ENCODE results near the gene FOXP1. TPM values are rescaled to one million over a fixed set of nuclear protein-coding genes. Genes with fewer than 3 reads are reported as not detected.

Gene FOXP1
- total RNA-seq, 2 experiments from 2014 or later: 66.3 to 68.8 TPM

DNA sequence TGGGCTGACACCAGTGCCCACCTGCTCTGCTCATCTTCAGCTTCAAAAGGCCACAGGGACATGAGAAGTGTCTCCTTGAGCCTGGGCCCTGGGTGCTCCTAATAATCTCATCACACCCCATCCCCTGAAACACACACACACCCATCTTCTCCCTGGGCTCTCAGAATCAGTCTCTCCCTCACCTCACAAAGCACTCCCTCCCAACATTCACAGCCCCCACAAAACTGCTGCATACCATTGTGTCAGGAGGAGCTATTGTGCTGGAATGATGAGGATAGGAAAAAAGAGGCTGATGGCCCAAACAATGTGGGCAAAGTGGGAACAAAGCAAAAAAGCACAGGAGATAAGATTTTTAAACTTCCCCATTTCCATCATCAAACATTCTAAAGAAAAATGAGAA, 16.8 kb downstream of the FOXP1 start:
- CTCF ChIA-PET: no interaction called here
- H3K27me3 Mint-ChIP-seq: no peaks in the 10 kb centered on the region
- no peak for DNase-seq
- H3K27ac Mint-ChIP-seq: no peak overlapping the region
- peaks cover 6% of the 10 kb centered on the region for H3K4me1 Mint-ChIP-seq
- no peak overlapping the region for H3K4me3 Mint-ChIP-seq
- H3K36me3 Mint-ChIP-seq: peaks cover 1% of the 10 kb centered on the region
- ATAC-seq: no peak
- no peaks in the 10 kb centered on the region for H3K9me3 Mint-ChIP-seq (ENCODE audit: low read depth)

DNA sequence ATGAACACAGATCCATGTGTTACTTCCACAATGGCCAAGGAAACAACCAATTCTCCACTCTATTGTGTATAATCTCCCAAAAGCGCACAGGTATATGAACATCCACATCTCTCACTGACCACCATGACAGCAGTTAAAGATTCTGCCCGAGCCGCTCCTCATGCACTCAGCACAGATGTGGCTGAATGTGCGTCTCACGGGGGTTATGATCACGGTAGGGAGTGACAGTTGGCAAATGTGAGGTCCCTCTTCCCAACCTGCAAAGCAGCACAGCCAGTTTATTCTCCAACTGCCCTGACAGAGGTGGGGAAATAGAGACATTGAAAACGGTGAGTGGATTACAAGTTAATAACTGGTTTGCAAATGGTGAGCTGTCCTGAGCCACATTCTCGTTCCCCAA, 17.6 kb downstream of the FOXP1 start:
- no peaks in the 10 kb centered on the region for H3K9me3 Mint-ChIP-seq (ENCODE audit: low read depth)

GRCh38 chr3:71565316-71565715, 18.2 kb downstream of the FOXP1 start:
- DNase-seq (no peak), ATAC-seq (no peak)
- H3K9me3 Mint-ChIP-seq (ENCODE audit: low read depth): no peaks in the 10 kb centered on the region
- CTCF ChIA-PET: no interaction called here
- no peaks in the 10 kb centered on the region for H3K27me3 Mint-ChIP-seq
- peaks cover 6% of the 10 kb centered on the region for H3K4me1 Mint-ChIP-seq
- H3K4me3 Mint-ChIP-seq: no peak overlapping the region
- peaks cover 1% of the 10 kb centered on the region for H3K36me3 Mint-ChIP-seq
- no peak overlapping the region for H3K27ac Mint-ChIP-seq

More for the DNA sequence above, 17.6 kb downstream of the FOXP1 start:
- Mint-ChIP-seq H3K36me3 (peaks cover 1% of the 10 kb centered on the region), H3K4me1 (peaks cover 6% of the 10 kb centered on the region), H3K27me3 (no peaks in the 10 kb centered on the region), H3K4me3 (no peak overlapping the region), H3K27ac (no peak overlapping the region)
- CTCF ChIA-PET: no interaction called here
- DNase-seq (no peak), ATAC-seq (no peak)

DNA sequence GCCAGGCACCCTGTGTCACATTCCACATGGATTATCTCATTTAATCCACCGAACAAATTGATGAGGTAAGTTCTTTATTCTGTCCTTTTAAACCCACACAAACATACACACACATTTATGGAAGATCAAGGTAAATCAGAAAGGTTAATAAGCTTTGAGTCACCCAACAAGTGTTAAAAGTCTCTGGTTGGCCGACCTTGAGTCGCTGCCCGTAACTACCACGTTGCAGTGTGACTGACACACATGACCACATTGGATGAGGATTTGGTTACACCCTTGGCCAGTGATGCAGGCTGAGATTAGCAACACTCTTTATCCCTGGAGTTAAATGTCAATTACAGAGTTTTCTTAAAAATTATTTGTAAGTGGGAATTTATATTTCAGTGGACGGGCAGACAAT, 19.2 kb downstream of the FOXP1 start:
- Mint-ChIP-seq H3K27me3 (no peaks in the 10 kb centered on the region), H3K9me3 (ENCODE audit: low read depth) (no peaks in the 10 kb centered on the region), H3K36me3 (peaks cover 1% of the 10 kb centered on the region), H3K4me1 (peaks cover 6% of the 10 kb centered on the region), H3K27ac (no peak overlapping the region), H3K4me3 (no peak overlapping the region)
- CTCF ChIA-PET: no interaction called here
- DNase-seq: no peak
- ATAC-seq: no peak

DNA sequence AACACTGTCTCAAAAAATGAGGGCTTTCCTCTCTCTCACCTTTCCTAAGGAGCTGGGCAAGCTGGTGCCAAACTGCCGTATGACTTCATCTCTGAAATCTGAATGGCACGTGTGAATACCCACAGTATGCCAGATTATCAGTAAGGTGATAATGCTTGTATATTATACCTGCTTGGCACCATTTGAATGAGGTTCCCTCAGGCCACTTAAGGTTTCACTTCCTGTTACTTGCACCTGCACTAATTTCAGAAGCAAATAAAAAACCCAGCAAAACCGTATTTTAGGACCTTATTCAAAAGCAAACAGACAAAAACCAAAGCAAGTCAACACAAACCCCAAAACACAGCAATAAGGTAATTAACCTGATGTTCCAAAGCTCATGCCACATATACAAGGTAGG, 19.7 kb downstream of the FOXP1 start:
- ATAC-seq: no peak

GRCh38 chr3:71562938-71563337, 20.6 kb downstream of the FOXP1 start:
- Mint-ChIP-seq H3K36me3 (peaks cover 4% of the 10 kb centered on the region), H3K4me1 (peaks cover 4% of the 10 kb centered on the region), H3K4me3 (no peak overlapping the region), H3K9me3 (ENCODE audit: low read depth) (no peaks in the 10 kb centered on the region), H3K27ac (no peak overlapping the region), H3K27me3 (no peaks in the 10 kb centered on the region)
- CTCF ChIA-PET: no interaction called here
- ATAC-seq (no peak), DNase-seq (no peak)

More for the DNA sequence above, 19.7 kb downstream of the FOXP1 start:
- Mint-ChIP-seq H3K9me3 (ENCODE audit: low read depth) (no peaks in the 10 kb centered on the region), H3K27ac (no peak overlapping the region), H3K4me3 (no peak overlapping the region), H3K27me3 (no peaks in the 10 kb centered on the region), H3K4me1 (peaks cover 6% of the 10 kb centered on the region), H3K36me3 (peaks cover 1% of the 10 kb centered on the region)
- no peak for DNase-seq
- CTCF ChIA-PET: no interaction called here

- H3K4me3 Mint-ChIP-seq: no peak overlapping the region
- H3K27ac Mint-ChIP-seq: no peak overlapping the region
- DNase-seq (no peak), ATAC-seq (no peak)
- no peaks in the 10 kb centered on the region for H3K9me3 Mint-ChIP-seq (ENCODE audit: low read depth)
- H3K4me1 Mint-ChIP-seq: peaks cover 4% of the 10 kb centered on the region
- H3K27me3 Mint-ChIP-seq: no peaks in the 10 kb centered on the region
- CTCF ChIA-PET: no interaction called here
- H3K36me3 Mint-ChIP-seq: peaks cover 3% of the 10 kb centered on the region
Observed at GRCh38 chr3:71560665-71561064, 22.9 kb downstream of the FOXP1 start.

GRCh38 chr3:71559578-71560162, 23.9 kb downstream of the FOXP1 start:
- H3K27me3 Mint-ChIP-seq: no peaks in the 10 kb centered on the region
- H3K4me1 Mint-ChIP-seq: peaks cover 6% of the 10 kb centered on the region
- no peak for ATAC-seq
- H3K9me3 Mint-ChIP-seq (ENCODE audit: low read depth): no peaks in the 10 kb centered on the region
- peaks cover 3% of the 10 kb centered on the region for H3K36me3 Mint-ChIP-seq
- no peak for DNase-seq
- CTCF ChIA-PET: interaction anchor here (1.0 kb wide), 1 partner anchor 9 kb away, joined by 3 read pairs; no protein-coding TSS in a partner anchor
- no peak overlapping the region for H3K4me3 Mint-ChIP-seq
- H3K27ac Mint-ChIP-seq: no peak overlapping the region

GRCh38 chr3:71559021-71559420, 24.5 kb downstream of the FOXP1 start:
- Mint-ChIP-seq H3K27me3 (no peaks in the 10 kb centered on the region), H3K27ac (no peak overlapping the region), H3K4me3 (no peak overlapping the region), H3K36me3 (peaks cover 3% of the 10 kb centered on the region), H3K9me3 (ENCODE audit: low read depth) (no peaks in the 10 kb centered on the region), H3K4me1 (peaks cover 6% of the 10 kb centered on the region)
- ATAC-seq: no peak
- CTCF ChIA-PET: interaction anchor here (1.0 kb wide), 1 partner anchor 9 kb away, joined by 3 read pairs; no protein-coding TSS in a partner anchor
- no peak for DNase-seq

- Mint-ChIP-seq H3K36me3 (peaks cover 3% of the 10 kb centered on the region), H3K4me3 (no peak overlapping the region), H3K9me3 (ENCODE audit: low read depth) (no peaks in the 10 kb centered on the region), H3K27me3 (no peaks in the 10 kb centered on the region), H3K27ac (no peak overlapping the region), H3K4me1 (peaks cover 4% of the 10 kb centered on the region)
- DNase-seq (no peak), ATAC-seq (no peak)
- CTCF ChIA-PET: no interaction called here
Observed at GRCh38 chr3:71554649-71555048, 28.9 kb downstream of the FOXP1 start.

GRCh38 chr3:71551311-71551919, 32.1 kb downstream of the FOXP1 start:
- CTCF ChIA-PET: no interaction called here
- Mint-ChIP-seq H3K9me3 (ENCODE audit: low read depth) (no peaks in the 10 kb centered on the region), H3K4me3 (no peak overlapping the region), H3K27me3 (no peaks in the 10 kb centered on the region), H3K36me3 (no peaks in the 10 kb centered on the region), H3K27ac (no peak overlapping the region), H3K4me1 (peaks cover 4% of the 10 kb centered on the region)
- DNase-seq: no peak
- ATAC-seq: no peak

DNA sequence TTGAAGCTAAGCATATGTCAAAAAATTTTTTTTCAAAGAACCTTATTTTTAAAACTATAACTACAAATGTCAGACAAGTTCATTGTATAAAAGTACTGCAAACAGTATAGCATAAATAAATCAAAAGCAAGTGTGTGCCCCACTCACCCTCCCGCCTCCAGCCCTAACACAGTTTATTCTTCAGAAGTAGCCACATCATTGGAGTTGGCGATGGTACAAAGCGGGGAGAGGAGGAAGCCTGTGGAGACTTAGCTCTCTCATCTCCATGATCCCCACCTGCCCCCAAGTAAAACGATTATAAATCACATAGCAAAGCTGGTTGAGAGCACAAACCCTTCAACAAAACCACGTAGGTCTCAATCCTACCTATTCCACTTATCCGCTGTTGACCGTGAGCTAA, 33.6 kb downstream of the FOXP1 start:
- Mint-ChIP-seq H3K4me3 (no peak overlapping the region), H3K4me1 (peaks cover 2% of the 10 kb centered on the region), H3K9me3 (ENCODE audit: low read depth) (no peaks in the 10 kb centered on the region), H3K27me3 (no peaks in the 10 kb centered on the region), H3K27ac (no peak overlapping the region), H3K36me3 (no peaks in the 10 kb centered on the region)
- DNase-seq: no peak
- ATAC-seq: no peak
- CTCF ChIA-PET: interaction anchor here (0.5 to 1.0 kb wide), 3 partner anchors 10 to 47 kb away, joined by 3 read pairs; no protein-coding TSS in a partner anchor

DNA sequence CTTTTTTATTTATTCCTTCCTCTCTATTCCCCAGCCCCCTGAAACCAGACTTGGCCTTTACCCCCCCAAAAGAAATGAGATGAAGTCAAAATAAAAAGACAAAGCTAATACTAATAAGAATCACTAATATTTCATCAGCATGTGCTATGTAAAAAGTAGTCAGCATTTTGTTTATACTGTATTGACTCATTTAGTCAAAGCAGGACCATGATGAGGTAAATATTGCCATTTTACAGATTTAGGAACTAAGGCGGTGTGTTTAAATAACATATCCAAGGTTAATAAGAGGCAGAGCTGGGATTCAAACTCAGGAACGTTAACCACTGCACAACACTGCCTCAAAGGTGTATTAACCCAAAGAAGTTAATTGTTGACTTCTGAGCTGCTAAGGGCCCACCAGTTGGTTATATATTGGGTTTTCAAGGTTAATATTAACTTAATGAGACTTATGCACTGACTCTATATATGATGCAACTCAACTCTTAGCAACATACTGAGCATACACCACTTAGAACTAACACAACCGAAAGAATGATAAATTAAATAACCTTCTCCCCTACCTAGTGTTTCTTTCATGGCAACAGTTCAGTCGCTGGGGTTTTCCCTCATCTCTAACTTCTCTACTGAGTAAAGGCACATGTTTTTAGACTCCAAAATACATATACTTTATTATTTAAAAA, 34.7 kb downstream of the FOXP1 start:
- no peak overlapping the region for H3K4me3 Mint-ChIP-seq
- no peak overlapping the region for H3K27ac Mint-ChIP-seq
- no peaks in the 10 kb centered on the region for H3K36me3 Mint-ChIP-seq
- ATAC-seq (no peak), DNase-seq (no peak)
- CTCF ChIA-PET: no interaction called here
- no peaks in the 10 kb centered on the region for H3K4me1 Mint-ChIP-seq
- no peaks in the 10 kb centered on the region for H3K27me3 Mint-ChIP-seq
- no peaks in the 10 kb centered on the region for H3K9me3 Mint-ChIP-seq (ENCODE audit: low read depth)
